ENCODE measurements around the gene FRS3.
"Not testable (repeated sequence)": the region's sequence is repeated elsewhere in the genome, so short reads cannot be mapped to it uniquely, and the experiment has no call there.

Gene FRS3

DNA sequence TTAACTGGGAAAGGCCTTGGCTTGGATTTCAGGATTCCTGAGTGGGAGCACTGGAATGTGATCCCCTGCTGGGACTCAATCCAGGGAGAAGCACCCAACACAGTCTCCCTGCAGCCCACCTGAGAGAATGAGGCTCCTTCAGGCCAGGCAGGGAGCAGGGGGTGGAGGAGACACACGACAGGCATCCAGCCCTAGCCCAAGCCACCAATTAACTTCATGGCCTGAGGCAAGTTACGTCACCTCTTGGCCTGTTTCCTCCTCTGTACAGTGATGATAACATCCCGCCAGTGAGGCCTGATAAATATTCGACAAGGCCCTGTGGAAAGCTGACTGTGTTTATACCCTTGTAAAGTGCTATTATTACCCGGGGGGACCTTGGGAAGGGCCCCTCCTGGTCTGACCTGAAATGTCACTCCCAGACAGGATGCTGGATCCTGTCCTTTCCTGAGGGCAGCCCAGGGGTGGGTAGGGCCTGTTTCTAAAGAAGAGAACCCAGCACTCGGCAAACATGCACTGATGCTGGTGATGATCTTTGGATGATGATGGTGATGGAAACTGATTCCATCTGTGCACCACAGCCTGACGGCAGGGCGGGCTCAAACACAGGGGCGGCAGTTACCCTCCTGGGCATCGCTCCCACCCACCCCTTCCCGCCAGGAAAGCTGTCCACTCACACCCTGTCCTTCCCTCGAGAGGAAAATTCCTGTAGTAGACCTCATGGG, 12.4 kb downstream of the FRS3 start:
- no peak for DNase-seq

DNA sequence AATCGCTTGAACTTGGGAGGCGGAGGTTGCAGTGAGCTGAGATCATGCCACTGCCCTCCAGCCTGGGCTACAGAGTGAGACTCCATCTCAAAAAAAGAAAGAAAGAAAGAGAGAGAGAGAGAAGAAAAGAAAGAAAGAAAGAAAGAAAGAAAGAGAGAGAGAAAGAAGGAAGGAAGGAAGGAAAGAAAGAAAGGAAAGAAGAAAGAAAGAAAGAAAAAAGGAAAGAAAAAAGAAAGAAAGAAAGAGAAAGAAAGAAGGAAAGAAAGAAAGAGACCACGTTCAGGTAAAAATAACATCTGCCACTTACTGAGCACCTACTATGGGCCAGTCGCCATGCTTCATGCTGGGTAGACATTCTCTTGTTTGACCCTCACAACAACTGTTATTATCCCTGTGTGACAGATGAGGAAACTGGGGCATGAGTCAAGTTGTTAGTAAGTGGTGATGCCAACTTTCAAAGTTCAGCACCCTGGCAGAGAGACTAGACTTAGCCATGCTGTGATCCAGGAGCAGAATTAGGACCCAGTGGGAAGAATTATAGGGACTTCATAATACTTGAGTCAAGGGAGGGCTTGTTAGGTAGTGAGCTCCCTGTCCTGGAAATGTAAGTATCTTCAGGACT, 13.5 kb downstream of the FRS3 start:
- DNase-seq: not testable (repeated sequence)

- DNase-seq: no peak
These were observed 16.2 kb downstream of the FRS3 start for GRCh38 chr6:41763470-41763869.

DNA sequence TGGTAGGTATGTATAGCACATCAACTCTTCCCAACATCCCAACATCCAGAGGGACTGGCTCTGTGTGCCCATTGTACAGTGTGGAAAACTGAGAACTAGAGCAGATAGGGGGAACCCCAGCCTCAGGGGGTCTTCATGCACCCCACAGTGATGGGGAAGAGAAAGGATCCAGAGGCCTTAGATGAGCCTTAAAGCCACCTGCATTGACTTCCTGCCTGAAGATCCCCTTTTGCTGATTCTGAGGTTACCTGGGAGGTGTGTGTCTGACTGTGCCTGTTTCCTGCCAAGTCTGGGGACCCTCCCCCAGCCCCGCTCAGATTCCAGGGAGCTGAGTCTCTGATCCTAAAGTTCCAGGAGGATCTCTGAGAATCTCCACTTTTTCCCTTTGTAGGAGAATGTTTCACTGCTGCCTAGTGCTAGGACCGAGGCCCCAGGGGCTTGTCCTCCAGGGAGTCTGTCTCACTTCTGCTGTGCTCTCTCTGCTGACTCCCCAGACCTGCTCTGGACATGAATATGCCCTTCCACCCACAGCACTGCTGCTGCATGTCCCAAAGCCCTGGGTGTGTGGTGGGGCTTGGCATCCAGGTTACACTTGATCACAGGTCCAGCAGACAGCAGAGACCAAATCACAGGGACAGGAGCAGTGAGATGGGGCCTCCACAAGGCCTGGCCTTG, 19.7 kb downstream of the FRS3 start:
- DNase-seq: no peak

GRCh38 chr6:41759106-41759904, 20.4 kb downstream of the FRS3 start:
- no peak for DNase-seq

- no peak for DNase-seq
These were observed 21.1 kb downstream of the FRS3 start for GRCh38 chr6:41758641-41759035.

GRCh38 chr6:41757931-41758640, 21.6 kb downstream of the FRS3 start:
- no peak for DNase-seq

DNA sequence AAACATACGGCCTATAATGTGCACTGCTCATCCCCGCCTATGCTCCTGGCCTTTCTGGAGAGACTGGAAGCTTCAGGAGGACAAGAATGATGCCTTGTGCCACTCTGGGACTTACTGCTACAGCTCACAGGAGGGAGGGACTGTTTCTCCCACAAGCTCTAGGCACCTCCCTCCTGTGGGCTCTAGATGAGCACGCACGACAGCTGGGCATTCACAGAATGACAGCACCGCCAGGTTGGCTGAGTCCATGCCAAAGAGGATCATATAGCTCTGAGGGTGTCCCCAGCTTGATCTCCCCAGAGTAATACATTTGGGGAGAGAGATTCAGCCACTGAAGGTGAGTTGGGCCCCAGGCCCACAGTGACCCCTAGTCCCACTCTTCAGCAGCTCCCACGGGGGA, 22.4 kb downstream of the FRS3 start:
- DNase-seq: no peak

GRCh38 chr6:41756354-41756753, 23.3 kb downstream of the FRS3 start:
- DNase-seq: no peak

DNA sequence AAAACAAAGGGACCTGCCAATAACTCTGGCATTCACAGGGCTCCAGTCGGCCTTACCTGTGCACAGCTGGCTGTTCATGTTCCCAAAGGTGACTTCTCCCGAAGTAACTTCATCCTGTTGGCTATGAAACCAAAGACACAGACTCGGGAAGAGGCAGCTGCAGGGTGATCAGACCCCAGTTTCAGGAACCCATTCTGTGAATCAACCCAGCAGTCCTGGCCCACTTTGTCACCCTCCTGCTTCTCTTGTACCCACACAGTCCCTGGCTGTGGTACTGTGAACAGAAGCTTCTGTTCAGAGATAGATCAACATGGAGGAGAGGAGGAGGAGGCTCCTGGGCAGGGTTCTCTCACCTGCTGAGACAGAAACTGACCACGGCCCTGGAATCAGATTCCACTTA, 23.8 kb downstream of the FRS3 start:
- no peak for DNase-seq

DNA sequence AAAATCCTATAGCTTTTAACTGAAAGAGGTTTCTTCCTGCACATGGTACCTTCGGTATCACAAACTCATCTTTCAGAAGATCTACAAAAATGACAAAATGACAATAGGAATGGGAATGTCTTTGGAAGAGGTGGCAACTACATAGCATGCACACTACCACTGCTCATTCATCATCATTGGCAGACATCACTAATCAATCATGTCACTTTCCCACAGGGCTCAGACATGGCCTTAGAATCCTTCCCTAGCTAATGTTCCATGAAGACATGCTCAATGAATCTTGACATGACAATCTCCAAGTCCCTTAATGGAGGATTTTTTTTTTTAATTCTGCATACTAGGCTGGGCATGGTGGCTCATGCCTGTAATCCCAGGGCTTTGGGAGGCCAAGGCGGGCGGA, 29.3 kb downstream of the FRS3 start:
- no peak for DNase-seq

DNA sequence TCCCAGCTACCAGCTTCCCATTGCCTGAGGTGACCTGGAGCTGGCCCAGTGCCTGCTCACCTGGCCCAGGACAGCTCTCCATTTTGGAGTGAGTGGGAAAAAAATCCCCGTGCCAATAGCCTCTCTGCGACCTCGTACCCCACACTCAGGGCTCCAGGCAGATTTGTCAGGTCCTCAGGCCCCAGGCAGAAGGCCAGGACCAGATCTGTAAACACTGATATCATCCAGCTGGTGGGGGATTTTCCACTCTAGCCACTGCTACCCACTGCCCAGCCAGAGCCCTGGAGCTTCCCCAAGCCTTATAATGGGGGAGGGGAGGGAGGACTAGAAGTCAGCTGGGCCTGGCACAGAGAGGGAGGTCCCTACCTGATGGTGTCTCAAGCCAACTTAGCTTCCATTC, 31.2 kb downstream of the FRS3 start:
- DNase-seq: no peak

- DNase-seq: no peak
These were observed 31.6 kb downstream of the FRS3 start for GRCh38 chr6:41748102-41748477.

GRCh38 chr6:41747256-41748101, 32.2 kb downstream of the FRS3 start, which contains the start of gene PGC:
Gene PGC (minus strand): TSS chr6:41747397. CDS start chr6:41747334, 63 bp downstream.
- no peak for DNase-seq

- no peak for DNase-seq
These were observed 33.6 kb downstream of the FRS3 start for GRCh38 chr6:41746107-41746506.

DNA sequence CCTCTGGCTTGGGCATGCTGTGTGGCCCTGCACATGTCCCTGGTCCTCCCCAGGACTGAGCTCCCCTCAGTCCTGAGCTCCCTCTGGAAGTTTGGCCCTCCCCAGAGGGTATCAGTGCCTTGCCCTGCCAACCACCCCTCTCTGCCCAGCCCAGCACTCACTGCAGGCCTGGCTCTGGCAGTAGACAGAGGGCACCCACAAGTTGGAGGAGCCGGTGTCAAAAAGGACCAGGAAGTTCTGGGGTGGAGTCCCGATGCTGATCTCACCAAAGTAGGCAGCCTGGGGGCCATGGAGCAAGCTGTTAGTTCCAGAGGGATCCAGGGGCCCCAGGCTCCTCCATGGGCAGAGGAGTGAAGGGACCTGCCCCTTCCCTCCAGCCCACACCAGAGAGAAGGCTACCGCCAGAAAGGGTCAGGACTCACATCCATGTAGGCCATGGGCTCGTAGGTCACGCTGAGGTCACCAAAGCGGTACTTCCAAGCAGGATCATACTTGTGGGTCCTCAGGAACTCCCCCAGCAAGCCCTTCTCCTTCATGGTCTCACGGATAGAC, 35.4 kb downstream of the FRS3 start:
- DNase-seq: no peak

DNA sequence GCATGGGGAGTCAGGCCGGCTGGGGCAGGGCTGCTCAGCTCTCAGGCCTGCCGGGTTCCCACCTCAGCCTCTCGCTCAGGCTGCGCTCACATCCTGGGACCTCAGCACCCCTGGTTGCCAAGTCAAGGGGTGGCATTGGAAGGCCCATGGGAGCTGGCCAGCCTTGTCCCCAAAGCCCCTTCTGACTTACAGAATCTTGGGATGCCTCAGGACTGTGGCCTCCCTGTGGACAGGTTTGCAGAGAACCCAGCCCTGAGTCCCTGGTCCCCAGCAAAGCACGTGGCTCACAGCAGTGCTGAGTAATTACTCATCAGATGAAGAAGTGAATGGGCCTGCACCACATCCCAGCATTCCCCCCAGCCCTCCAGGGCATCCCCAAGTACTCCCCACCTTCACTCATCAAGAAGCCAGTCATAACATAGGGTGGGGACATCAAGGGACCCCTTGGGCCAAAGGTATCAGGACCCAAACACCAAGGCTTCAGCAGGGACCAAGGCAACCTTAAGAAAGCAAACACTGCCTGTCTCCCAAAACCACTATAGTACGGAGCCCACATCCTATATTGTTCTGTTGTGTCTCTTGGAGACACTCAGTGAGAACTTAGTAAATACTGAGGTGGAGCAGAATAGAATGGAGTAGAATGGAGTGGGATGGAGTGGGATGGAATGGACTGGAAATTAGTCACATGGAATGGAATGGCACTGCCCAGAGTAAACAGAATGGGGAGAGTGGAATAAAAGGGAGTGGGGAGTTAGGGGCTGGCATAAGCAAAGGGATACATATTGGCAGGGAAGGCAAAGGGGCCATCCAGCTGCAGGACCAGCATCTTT, 36.1 kb downstream of the FRS3 start:
- DNase-seq: no peak

DNA sequence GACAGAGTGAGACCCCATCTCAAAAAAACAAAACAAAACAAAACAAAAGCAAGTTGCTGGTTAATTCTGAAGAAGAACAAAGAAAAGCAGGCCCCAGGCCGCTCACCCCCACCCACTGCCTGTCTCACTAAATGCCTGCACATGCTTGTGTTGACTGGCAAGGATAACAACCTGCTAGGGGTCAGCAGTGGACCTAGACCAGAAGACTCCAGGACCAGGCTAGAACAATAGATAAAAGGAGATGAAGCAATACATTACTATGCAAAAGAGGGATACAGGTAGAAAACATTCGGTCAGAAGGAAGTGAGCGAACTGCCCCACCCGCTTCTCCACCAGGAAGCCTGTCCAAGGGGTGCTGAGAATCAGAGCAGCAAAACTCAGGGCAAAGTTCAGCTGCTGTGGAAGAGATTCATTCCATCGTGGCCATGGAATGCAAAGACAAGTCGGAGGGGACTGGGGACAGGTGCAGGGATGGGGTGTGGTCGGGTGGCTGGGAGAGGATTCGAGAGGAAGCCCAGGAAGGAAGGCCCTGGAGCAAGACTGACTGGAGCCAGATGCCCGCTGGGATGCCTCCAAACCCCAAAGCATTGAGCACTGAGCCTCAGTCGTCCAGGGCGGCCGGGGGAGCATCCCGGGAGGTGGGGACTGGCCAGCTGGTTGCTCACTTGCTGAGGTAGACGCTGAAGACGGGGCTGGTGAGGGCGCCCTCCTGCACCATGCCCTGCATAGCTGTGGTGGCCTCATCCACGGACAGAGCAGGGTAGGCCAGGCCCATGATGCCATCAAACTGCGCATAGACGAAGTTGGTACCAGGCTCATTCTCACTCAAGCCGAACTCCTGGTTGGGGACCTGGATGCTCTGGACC, 37.8 kb downstream of the FRS3 start:
- no peak for DNase-seq

GRCh38 chr6:41740366-41741162, 39.1 kb downstream of the FRS3 start:
- DNase-seq: no peak
